HG02970 (cell line): ENCODE data around the gene LUZP2.

Experiments
- ATAC-seq: cut with Tn5 transposase; IDR thresholded peaks from one replicate; pipeline ENCODE4 v1.9.1; 2021; ENCODE audit warnings: mild to moderate bottlenecking, moderate library complexity, moderate number of reproducible peaks; ENCODE audit not compliant: unreplicated experiment, low FRiP score

LUZP2 gene

DNA sequence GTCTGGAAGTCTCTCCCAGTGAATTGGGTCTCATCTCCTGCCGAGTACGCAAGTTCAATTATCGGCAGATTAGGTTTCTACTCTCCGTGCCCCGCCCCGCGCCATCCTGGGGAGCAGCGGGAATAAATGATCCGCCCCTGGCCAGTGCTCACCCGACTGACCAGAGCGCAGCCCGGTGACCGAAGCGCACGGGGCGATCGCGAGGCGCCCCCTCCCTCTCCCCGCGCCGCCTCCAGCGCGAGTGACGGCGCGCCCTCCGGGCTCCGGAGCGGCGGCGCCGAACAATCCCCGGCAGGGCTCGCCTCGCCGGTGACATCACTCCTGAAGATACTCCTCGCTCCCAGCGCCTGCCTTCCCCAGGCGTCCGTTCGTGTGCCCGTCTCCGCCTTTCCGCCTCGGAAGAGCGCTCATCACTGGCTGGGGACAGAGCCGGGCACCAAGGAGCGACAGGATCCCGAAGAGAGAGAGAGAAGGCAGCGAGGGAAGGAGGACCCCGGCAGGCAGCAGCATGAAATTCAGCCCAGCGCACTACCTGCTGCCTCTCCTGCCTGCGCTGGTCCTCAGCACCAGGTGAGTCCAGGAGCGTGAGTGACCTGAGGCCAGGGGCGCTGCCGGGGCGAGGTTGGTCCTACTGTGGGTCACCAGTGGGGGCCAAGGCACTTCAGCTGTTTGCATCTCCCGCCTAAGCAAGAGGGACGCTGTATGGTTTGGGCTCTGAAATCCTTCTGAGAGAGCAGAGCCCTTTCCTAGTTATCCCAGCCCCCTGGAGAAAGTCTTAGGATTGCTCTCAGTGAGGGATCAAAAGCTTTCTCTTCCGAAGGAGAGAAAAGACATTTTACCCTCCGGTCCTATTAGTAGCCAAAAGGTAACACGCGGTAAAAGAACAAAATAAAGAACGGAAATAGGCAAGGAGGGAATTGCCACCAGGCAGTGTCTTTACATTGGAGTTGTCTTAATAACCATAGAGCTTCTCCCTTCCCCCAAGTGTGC, at the start of gene LUZP2:
TSS of gene LUZP2 (plus strand) at position 318 of the 990 bp plus-strand sequence.
- no peak for ATAC-seq

DNA sequence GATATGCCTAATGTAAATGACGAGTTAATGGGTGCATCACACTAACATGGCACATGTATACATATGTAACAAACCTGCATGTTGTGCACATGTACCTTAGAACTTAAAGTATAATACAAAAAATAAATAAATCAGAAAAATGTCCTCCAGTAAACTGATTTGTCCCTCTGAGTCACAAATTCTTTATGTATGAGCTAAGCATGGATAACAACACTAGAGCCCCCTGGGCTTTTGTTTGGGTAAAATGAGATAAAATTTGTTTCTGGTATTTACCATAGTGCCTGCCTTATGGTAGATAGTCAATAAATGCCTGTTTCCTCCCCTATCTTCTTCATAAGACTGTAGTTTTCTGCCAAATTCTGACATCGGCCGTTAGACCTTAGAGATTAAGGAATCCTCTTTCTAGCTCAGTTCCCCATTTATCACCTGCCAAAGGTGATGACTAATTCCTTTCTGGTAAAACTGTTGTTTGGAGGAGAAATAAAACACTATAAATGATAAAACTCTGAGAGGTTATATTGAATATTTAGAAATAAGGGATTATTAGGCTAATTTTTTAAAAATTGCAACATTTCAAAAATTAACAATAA, 43.6 kb upstream of the LUZP2 start:
- no peak for ATAC-seq

DNA sequence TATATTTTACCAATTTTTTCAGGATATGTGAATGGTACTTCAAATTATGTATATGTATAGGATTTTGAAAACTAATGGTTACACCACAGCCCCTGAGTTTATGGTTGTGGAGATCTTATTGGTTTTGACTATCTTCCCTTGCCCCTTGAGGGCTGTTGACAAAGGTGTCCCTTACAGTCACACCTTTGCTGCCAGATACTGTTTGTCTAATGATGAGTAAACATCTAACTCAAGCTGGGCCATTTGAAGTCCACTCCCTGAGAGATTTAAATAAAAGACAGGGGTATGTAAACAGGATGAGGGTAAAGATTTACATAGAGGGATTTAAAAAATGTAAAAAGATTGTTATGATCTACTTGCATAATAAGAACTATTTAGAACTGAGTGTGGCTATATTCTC, 38.9 kb upstream of the LUZP2 start:
- ATAC-seq: no peak

GRCh38 chr11:24470431-24470830, 26.4 kb upstream of the LUZP2 start:
- ATAC-seq: no peak

- no peak for ATAC-seq
These were observed 25.8 kb upstream of the LUZP2 start for GRCh38 chr11:24471084-24471483.

GRCh38 chr11:24478718-24479117, 18.1 kb upstream of the LUZP2 start:
- ATAC-seq: no peak

- no peak for ATAC-seq
These were observed 7.4 kb upstream of the LUZP2 start for GRCh38 chr11:24489477-24489876.

- ATAC-seq: no peak
These were observed 492 bp upstream of the LUZP2 start for GRCh38 chr11:24496386-24496735.

DNA sequence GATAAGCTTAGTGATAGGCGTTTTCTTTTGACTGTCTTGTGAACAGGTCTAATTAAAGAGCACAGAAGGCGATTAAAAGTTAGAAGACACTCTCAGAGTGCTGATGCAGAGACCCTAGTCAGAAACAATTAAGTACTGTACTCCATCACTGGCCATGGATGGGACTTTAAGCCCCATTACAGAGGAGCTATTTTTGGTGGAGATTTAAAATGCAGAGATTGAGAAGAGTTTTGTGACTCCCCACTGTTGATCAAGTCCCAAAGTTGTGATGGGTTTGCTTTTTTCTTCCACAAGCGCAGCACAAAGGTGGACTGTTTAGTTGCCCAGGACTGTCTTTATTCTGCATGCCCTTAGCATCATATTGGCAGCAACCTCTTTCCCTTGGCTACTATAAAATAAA, 978 bp downstream of the LUZP2 start:
- ATAC-seq: no peak

GRCh38 chr11:24502425-24502824, 5.6 kb downstream of the LUZP2 start:
- ATAC-seq: no peak

DNA sequence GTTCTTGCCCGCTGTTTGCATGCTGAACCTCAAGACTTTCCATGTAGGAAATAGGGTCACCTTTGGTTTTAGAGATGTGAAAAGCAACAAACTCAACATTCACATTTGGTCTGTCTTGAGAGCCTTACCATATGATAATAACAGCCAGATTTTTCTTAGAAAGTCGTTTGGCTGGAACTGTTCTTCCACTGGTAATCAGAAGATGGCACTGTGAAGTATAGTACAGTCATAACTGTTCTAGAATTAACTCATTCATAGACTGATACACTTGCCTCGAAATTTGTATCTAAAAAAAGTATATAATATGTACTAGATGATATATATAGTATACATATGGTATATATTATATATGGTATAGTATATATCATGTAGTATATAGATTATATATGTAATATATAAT, 12.3 kb downstream of the LUZP2 start:
- no peak for ATAC-seq

DNA sequence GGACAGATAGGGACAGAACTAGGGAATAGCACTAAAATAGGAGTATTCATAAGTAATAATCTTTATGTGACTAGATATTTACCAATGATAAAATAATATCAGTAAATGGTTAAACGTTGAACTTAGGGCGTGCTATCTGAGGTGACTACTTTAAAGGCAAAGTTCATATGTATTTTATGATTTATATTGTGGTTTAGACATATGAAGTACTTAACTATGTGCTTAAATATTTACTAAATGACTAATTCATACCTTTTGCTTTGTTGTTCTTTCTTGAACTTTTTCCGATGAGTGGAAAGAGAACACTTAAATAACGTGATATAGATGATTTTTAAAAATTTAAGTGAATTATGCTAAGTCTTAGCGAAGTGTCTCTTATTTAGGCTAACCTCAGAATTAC, 14.7 kb downstream of the LUZP2 start:
- ATAC-seq: no peak

DNA sequence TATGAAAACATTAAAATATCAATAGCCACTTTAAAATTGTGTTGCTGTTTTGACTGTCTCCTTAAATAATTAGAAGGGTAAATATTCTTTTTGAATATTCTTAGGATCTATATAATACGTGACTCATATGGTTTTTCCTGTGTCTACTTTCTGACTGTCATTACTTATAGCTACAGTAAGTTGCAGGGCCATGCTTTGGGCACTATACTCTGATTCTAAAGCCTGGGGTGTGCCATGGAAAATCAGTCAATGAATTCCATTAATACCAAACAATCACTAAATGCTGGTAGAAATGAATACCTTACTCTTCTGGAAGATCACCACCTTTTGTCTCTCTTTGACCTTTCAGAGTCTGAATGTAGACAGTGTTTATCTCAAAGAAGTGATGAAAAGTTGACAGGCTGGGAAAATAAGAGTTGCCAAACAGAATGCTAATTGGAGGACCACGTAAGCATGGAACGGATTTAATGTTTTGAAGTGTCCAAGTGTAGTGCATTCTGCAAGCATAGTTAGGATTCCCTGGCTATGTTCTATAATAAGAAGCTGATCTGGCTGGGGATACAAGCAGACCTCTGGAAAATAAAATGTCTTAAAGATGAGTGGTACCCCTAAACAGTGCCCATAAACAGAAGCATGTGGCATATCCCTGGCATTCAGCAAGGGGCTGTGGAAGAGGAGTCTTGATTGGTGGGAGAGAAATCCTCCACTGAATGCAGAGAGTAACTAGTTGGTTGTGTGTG, 16.8 kb downstream of the LUZP2 start:
- ATAC-seq: no peak

DNA sequence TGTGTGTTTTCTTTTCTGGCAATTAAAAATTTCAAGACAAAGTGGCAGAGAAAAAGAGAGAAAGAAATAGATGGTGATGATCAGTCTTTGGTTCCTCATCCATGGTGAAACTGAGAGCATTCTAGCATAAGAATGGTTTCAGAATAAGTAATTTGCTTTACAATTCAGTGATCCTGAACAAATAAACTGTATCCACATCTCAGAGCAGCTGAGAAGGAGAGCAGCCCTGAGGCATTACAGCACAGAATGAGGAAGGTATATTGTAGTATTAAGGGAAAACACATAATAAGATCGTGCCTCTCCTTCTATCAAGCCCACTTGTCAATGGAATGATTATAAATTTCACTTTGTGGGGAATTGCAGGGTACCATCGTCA, 17.4 kb downstream of the LUZP2 start:
- ATAC-seq: no peak

- ATAC-seq: no peak
These were observed 18.8 kb downstream of the LUZP2 start for GRCh38 chr11:24515632-24516031.

- no peak for ATAC-seq
These were observed 19.8 kb downstream of the LUZP2 start for GRCh38 chr11:24516638-24517037.

GRCh38 chr11:24521601-24522000, 24.7 kb downstream of the LUZP2 start:
- ATAC-seq: no peak

DNA sequence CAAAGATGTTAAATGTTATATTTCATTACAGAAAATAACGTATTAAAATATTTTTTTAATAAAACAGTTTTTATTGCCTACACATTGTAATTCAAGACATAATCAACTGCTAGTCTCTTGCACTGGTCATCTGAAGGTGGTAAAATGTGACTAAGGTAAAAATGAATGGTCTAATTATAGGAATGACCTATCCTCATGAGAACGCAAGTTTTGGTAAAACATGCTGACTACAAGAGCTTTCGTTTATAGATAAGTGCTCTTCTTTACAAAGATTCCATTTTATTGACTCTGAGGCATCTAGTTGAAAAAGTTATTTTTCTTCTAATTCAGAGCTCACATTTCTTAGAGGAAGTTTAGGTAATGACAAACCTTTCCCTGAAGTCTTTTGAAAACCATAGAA, 27.3 kb downstream of the LUZP2 start:
- ATAC-seq: no peak

DNA sequence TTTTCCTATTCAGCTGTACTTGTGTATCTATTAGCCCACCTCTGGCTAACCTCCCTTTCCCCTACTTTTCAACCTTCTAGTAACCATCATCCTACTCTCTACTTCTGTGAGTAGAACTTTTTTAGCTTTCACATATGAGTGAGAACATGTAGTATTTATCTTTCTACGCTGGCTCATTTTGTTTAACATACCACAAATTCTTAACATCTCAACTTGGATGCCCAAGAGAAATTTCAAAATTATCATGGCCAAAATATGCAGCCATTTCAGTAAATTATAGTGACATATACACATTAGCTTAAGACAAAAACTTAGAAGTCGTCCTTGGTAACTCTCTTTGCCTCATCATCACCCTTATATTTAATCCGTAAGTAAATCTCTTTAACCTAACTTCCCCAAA, 34.7 kb downstream of the LUZP2 start:
- no peak for ATAC-seq

DNA sequence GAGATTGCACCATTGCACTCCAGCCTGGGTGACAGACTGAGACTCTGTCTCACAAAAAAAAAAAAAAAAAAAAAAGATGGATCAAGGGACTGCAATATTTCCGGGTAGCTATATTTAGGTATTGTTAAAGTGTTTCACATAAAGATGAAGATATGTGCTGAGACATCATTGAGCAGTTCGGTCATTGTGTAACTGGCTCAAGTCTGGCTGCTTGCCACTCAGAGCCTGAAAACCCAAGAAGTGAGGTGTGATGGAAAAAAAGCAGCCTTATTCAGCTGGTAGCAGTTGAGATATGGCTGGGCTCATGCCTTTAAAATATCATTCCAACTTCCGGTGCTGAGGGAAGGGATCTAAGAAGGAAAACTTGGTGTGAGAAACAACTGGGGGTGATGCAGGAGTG, 46.9 kb downstream of the LUZP2 start:
- ATAC-seq: no peak

DNA sequence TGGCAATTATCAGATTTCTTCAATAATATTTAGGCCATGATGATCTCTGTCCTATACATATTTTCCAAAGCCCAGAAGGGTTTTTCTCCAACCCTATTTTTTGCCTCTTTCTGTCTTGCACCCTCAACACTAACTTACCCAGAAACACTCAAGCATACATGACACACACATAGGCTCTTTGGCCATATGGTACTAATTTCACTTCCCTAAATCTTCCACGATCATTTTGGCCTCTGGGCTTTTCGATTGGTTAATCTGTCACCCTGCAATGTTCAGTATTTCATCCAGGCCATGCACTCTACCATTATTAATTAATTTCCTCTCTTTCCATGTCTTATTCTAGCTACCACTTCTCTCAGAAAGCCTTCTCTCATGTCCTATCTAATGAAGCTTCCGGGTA, 59.8 kb downstream of the LUZP2 start:
- no peak for ATAC-seq
